Stimulated activated CD8-positive, alpha-beta memory T cell treated with anti-CD3 and anti-CD28 coated beads, Interleukin-2, amount 100 ng/mL, for 48 hours (primary cell): ENCODE results near the gene PRAMEF26.
"Not testable (repeated sequence)": the region's sequence is repeated elsewhere in the genome, so short reads cannot be mapped to it uniquely, and the experiment has no call there.

Experiments used
- DNase-seq, 2 donors: peaks; one replicate each; pipeline ENCODE4 v3.0.0-alpha.2; 2020; ENCODE audit warnings: low read depth in 2 of 2

Gene PRAMEF26

GRCh38 chr1:13155909-13156308, at the start of gene PRAMEF26:
Gene PRAMEF26 (minus strand): TSS chr1:13156009. CDS start chr1:13153095, 2,914 bp downstream.
- DNase-seq: not testable (repeated sequence)

DNA sequence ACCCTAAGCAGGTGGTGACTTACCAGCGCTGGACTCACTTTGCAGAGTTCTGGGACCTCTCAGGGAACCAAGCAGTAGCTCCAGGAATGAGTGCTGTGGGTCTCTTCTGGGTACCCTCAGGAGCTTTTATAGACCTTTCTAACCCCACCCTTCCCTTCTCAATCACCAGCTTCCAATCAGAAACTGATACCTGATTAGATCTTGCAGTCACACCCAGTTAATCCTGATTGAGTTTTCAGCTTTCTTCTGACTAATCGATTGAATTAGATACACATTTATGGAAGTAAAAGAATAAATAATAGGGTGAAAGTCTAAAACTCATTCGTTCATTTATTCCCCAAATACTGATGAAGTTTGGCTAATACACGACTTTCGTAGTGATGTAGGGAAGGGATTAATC, 45.5 kb upstream of the PRAMEF26 start, which contains the start of gene PRAMEF13:
Gene PRAMEF13 (minus strand): TSS at position 101 of the 400 bp plus-strand sequence. CDS start 1,820 bp downstream, outside the sequence.
- not testable (repeated sequence) for DNase-seq

DNA sequence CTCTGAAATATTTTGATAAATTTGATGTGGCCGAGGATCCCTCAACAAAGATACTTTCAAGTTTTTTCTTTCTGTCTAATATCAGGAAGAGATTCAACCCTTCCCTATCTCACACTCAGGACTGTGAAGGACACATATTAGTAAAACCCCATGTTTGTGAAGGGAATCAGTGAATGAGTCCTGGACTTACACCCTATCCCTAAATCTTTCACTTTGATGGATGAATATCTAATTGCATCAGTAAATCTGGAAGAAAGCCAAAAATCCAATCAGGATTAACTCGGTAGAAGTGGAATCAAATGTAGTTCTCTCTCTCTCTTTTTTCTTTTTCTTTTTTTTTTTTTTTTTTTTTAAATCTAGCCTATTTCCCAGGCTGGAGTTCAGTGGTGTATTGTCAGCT, 15.7 kb upstream of the PRAMEF26 start, which contains the start of gene PRAMEF9:
Gene PRAMEF9 (plus strand): TSS at position 301 of the 400 bp plus-strand sequence. CDS start 3,433 bp downstream, outside the sequence.
- DNase-seq: not testable (repeated sequence)

- not testable (repeated sequence) for DNase-seq
Measured at GRCh38 chr1:13165531-13165930, 9.7 kb upstream of the PRAMEF26 start, which contains the start of gene HNRNPCL4. Gene HNRNPCL4 (minus strand): TSS chr1:13165631. CDS start chr1:13165467, 164 bp downstream.

GRCh38 chr1:13116754-13117153, 39.1 kb downstream of the PRAMEF26 start, which contains the start of gene HNRNPCL2:
Gene HNRNPCL2 (minus strand): TSS chr1:13116854. CDS start chr1:13116400, 454 bp downstream.
- DNase-seq: not testable (repeated sequence)
